ENCODE data around the gene KIF3A. TPM values are rescaled to one million over a fixed set of nuclear protein-coding genes. Genes with fewer than 3 reads are reported as not detected.

KIF3A gene
- total and polyA plus RNA-seq, 4 donors, result 3.1 to 16.5 (median 9.2) TPM

DNA sequence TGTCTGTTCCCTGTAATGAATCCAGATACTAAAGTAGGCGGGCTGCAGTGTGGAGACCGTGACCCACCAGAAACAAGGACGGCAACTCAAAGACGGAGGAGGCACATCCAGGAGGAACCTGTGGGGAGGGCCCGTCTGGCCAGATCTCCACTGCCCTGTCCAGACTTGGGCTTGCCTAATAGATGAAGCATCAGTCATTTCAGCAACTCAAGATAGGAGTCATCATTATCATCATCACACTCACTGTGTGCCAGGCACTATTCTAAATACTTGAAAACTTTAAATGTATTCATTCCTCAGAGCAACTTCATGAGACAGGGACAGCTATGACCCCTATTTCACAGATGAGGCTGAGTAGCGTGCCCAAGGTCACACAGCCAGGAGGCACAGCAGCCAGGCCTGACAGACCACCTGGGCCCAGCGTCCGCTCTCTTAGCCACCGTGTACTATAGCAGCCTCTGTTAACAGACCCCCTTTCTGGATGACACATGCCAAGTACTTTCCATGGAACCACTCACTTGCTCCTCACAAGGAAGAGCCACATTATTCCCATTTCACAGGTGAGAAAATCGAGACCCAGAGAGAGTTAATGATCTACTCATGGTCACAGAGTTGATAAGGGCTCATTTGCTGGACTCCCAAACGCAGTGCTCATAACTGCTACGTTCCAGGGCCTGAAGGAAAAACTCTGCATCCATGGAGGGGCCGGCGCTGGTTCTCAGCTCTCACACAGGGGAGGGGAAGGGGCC lies 68.5 kb downstream of the KIF3A start:
- ATAC-seq (ENCODE audit: insufficient read depth, low FRiP score) (no peak), DNase-seq (no peak)
- Histone ChIP-seq H3K27ac (ENCODE audit: low read depth in 1 of 2, low read length in 1 of 2) (no peak overlapping the region), H3K9me3 (ENCODE audit: control insufficient read depth in 4 of 4, insufficient read depth in 3 of 4, low read length in 3 of 4) (no peaks in the 10 kb centered on the region), H3K4me1 (ENCODE audit: control insufficient read depth in 5 of 5, insufficient read depth in 5 of 5, low read length in 5 of 5) (peaks cover 0 to 3% (median 0%) of the 10 kb centered on the region in 5 donors), H3K27me3 (ENCODE audit: control insufficient read depth in 3 of 3, insufficient read depth in 3 of 3, low read length in 2 of 3) (no peaks in the 10 kb centered on the region), H3K9ac (ENCODE audit: insufficient read depth in 1 of 2, low read length in 2 of 2) (no peak overlapping the region), H3K4me3 (no peak overlapping the region), H3K36me3 (ENCODE audit: control insufficient read depth in 4 of 4, insufficient read depth in 4 of 4, low read length in 4 of 4) (no peaks in the 10 kb centered on the region)
- 92 to 96% methylated on average over 14 of the region's 14 CpGs for WGBS, 2 donors
- no peak for TF ChIP-seq CTCF (IDR thresholded peaks at IDR 0.05; ENCODE audit: control extremely low read depth, extremely low read depth)

DNA sequence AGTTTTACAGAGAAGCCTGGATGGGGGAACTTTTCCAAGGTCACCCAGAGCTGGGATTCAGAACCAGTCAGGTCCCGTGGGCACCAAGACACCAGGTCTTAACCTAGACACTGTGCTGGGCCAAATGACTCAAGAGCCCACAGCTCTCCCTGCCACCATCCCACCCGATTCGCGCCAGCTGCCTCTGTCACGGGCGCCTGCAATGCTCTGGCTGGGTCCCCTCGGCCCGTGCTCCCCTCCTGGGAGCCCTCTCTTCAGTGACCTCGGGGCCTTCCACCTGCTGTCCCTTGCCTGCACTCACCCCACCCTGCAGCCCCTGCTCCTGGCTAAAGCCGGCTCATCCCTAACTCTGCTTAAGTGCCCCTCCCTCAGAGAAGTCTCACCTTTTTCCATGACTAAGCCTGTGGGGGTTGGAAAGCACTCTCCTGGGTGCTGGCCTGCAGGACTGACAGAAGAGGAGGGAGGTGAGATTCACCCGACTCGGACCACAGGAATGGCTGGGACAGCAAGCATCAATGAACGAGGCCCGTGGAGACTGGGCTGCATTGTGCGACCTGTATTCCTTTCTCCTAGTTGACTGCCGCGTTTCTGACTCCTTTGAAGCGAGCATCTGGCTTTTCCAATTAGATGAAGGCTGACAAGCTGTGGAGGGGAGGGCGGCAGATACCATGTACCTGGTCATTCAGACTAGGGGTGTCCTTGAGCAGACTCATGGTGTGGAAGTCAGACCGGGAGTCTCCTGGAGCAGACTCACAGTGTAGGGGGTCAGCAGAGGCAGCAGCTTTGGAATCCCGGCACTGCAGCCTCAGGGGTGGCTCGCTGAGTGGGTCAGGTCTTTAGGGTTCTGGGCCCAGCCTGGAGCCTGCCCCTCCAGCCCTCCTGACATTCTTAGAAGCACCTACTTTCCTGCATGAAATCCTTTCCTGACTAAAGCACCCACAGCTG lies 69.3 kb downstream of the KIF3A start:
- 84 to 90% methylated on average over 22 of the region's 22 CpGs for WGBS, 2 donors
- no peaks in the 10 kb centered on the region for H3K9me3 ChIP-seq (ENCODE audit: control insufficient read depth in 4 of 4, insufficient read depth in 3 of 4, low read length in 3 of 4)
- no peak for TF ChIP-seq CTCF (IDR thresholded peaks at IDR 0.05; ENCODE audit: control extremely low read depth, extremely low read depth)
- H3K27ac ChIP-seq (ENCODE audit: low read depth in 1 of 2, low read length in 1 of 2), result no peak overlapping the region
- H3K36me3 ChIP-seq (ENCODE audit: control insufficient read depth in 4 of 4, insufficient read depth in 4 of 4, low read length in 4 of 4), result no peaks in the 10 kb centered on the region
- peaks cover 0 to 12% (median 0%) of the 10 kb centered on the region in 5 donors for H3K4me1 ChIP-seq (ENCODE audit: control insufficient read depth in 5 of 5, insufficient read depth in 5 of 5, low read length in 5 of 5)
- H3K9ac ChIP-seq (ENCODE audit: insufficient read depth in 1 of 2, low read length in 2 of 2), result no peak overlapping the region
- ATAC-seq (ENCODE audit: insufficient read depth, low FRiP score) (no peak), DNase-seq (no peak)
- no peaks in the 10 kb centered on the region for H3K27me3 ChIP-seq (ENCODE audit: control insufficient read depth in 3 of 3, insufficient read depth in 3 of 3, low read length in 2 of 3)
- no peak overlapping the region for H3K4me3 ChIP-seq

GRCh38 chr5:132667309-132667708 lies 70.0 kb downstream of the KIF3A start:
- TF ChIP-seq CTCF (IDR thresholded peaks at IDR 0.05; ENCODE audit: control extremely low read depth, extremely low read depth), result no peak

More at GRCh38 chr5:132667309-132667708, 70.0 kb downstream of the KIF3A start:
- ATAC-seq (ENCODE audit: insufficient read depth, low FRiP score), result no peak
- DNase-seq, result no peak
- no peaks in the 10 kb centered on the region for H3K36me3 ChIP-seq (ENCODE audit: control insufficient read depth in 4 of 4, insufficient read depth in 4 of 4, low read length in 4 of 4)
- no peak overlapping the region for H3K9ac ChIP-seq (ENCODE audit: insufficient read depth in 1 of 2, low read length in 2 of 2)
- H3K27ac ChIP-seq (ENCODE audit: low read depth in 1 of 2, low read length in 1 of 2), result no peak overlapping the region
- H3K4me1 ChIP-seq (ENCODE audit: control insufficient read depth in 5 of 5, insufficient read depth in 5 of 5, low read length in 5 of 5), result peaks cover 0 to 13% (median 0%) of the 10 kb centered on the region in 5 donors
- no peak overlapping the region for H3K4me3 ChIP-seq
- H3K9me3 ChIP-seq (ENCODE audit: control insufficient read depth in 4 of 4, insufficient read depth in 3 of 4, low read length in 3 of 4), result no peaks in the 10 kb centered on the region
- WGBS, 2 donors, result 89 to 94% methylated on average over 10 of the region's 10 CpGs
- no peaks in the 10 kb centered on the region for H3K27me3 ChIP-seq (ENCODE audit: control insufficient read depth in 3 of 3, insufficient read depth in 3 of 3, low read length in 2 of 3)

All from lung (tissue), 12 donors.